ENCODE data around the gene ASCC1.

ASCC1 gene

DNA sequence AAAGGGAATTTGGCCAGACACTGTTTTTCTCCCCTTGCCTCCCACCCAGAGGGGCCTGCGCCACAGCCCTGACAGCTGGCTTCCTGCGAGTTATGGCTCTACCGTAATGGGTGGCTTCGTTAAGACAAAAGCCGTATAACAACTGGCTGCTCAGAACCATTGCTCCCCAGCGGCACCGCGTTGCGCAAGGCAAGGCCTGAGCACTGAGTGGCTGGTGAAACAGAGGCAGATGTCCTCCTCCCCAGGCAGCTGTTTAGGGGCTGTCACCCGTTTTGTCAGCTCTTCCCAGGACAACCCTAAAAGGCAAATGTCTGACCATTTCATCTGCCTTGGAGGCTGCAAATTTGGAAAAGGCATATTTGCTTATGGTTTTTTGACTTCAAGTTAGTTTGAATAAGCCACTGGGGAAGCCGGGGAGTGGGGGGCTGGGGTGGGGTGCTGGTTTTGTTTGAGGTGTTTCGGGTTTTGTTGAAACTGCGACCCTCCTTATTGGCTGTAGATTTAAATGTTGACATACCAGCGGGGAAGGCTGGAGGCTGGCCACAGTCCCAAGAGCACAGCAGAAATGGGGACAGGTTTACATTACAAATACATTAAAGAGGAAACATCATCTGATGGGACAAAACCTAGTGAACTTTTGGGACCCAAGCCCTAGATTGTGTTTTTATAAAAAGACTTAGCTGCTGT is 127.0 kb downstream of the ASCC1 start:
- no peak for TF ChIP-seq CTCF (IDR thresholded peaks at IDR 0.05; ENCODE audit: control extremely low read depth, extremely low read depth, low read depth, missing control alignments)
- DNase-seq (ENCODE audit: extremely low spot score) = peak; percentile 22
- ChIA-PET POLR2A (no interaction called here), CTCF (interaction anchor here (1.0 to 2.8 kb wide), 7 partner anchors 13 to 250 kb away, joined by 3 to 9 read pairs (median 4); no protein-coding TSS in a partner anchor)

- no peak for TF ChIP-seq CTCF (IDR thresholded peaks at IDR 0.05; ENCODE audit: control extremely low read depth, extremely low read depth, low read depth, missing control alignments)
- CTCF ChIA-PET = interaction anchor here (0.7 to 2.6 kb wide), 8 partner anchors 9 to 251 kb away, joined by 3 to 9 read pairs (median 3); no protein-coding TSS in a partner anchor
- POLR2A ChIA-PET = no interaction called here
- peak; percentile 53 for DNase-seq (ENCODE audit: extremely low spot score)
These were observed 127.8 kb downstream of the ASCC1 start, which contains the start of gene SPOCK2 for GRCh38 chr10:72087969-72088888. Gene SPOCK2, minus strand, starts transcription at chr10:72088551. Its CDS starts 223 bp downstream, at chr10:72088328.

- ChIA-PET POLR2A (interaction anchor here (0.6 kb wide), 1 partner anchor 1088 kb away, joined by 3 read pairs; no protein-coding TSS in a partner anchor), CTCF (interaction anchor here (0.7 to 2.6 kb wide), 6 partner anchors 8 to 252 kb away, joined by 3 to 9 read pairs (median 3); no protein-coding TSS in a partner anchor)
- peak; percentile 52 for DNase-seq (ENCODE audit: extremely low spot score)
- no peak for TF ChIP-seq CTCF (IDR thresholded peaks at IDR 0.05; ENCODE audit: control extremely low read depth, extremely low read depth, low read depth, missing control alignments)
These were observed 128.6 kb downstream of the ASCC1 start for GRCh38 chr10:72087392-72087968.

DNA sequence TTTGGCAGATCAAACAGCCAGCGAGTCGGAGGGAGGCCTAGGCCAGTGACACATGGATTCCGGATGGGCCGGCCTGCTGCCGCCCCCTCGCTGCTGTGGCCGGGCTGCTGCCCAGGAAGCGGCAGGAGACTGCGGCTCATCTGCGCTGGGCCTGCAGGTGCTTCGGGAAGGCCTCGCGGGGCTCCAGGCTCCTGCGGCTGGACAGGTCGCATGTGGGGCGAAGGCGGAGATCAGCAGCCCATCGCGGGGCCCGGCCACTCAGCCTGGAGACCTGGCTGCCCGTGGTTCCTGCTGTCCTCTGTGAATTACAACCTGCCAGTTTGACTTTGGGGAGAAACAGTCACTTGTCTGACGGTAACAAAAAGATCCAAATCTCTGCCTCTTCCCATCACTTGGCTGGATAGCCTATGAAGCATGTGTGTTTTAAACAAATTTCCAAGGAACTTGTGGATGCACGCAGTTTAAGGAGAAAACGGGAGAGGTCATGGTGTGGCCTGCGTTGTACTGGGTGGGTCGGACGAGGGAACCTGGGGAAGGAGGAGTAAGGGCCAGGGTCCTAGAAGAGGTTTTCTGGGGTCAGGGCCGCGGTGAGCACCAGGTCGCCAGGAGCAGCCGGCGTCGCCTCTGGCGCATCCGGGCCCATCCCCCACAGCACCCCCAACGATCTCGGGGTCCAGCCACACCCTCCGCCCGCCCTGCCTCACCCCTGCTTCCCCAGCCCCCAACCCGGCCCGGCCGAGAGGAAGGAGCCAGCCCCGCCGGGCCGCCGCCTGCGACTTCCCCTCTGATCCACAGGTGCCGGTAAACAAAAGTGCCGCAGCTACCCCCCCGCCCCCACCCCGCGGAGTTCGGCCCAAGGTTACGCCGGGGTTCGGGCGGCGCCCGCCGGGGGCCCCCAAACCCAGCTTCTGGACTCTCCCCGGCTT is 129.3 kb downstream of the ASCC1 start:
- ChIA-PET POLR2A (interaction anchor here (0.6 kb wide), 1 partner anchor 1089 kb away, joined by 3 read pairs; no protein-coding TSS in a partner anchor), CTCF (interaction anchor here (0.9 to 1.2 kb wide), 2 partner anchors 190 to 253 kb away, joined by 3 read pairs; no protein-coding TSS in a partner anchor)
- no peak for TF ChIP-seq CTCF (IDR thresholded peaks at IDR 0.05; ENCODE audit: control extremely low read depth, extremely low read depth, low read depth, missing control alignments)
- DNase-seq (ENCODE audit: extremely low spot score) = peak; percentile 53

GRCh38 chr10:72085864-72086465 is 130.1 kb downstream of the ASCC1 start:
- CTCF ChIA-PET = interaction anchor here (0.9 to 1.1 kb wide), 2 partner anchors 38 to 190 kb away, joined by 3 read pairs; no protein-coding TSS in a partner anchor

More at GRCh38 chr10:72085864-72086465, 130.1 kb downstream of the ASCC1 start:
- TF ChIP-seq CTCF (IDR thresholded peaks at IDR 0.05; ENCODE audit: control extremely low read depth, extremely low read depth, low read depth, missing control alignments) = no peak
- DNase-seq (ENCODE audit: extremely low spot score) = no peak
- POLR2A ChIA-PET = no interaction called here

All from GM10248 (cell line).